Activated CD4-positive, alpha-beta T cell treated with anti-CD3 and anti-CD28 coated beads, Interleukin-2, amount 50 U/mL, for 16 hours (primary cell): ENCODE measurements around the gene ALK.
A peak's percentile ranks its signal among the peaks of the same experiment; 100 is the strongest.

Source experiments
- DNase-seq: peaks from one replicate; pipeline ENCODE4 v3.0.0-alpha.2; 2020

ALK gene

GRCh38 chr2:29921560-29921915, at the start of gene ALK:
Gene ALK (minus strand): TSS chr2:29921586. CDS start chr2:29920659, 927 bp downstream.
- DNase-seq, result peak; percentile 69

- DNase-seq, result no peak
These were observed 44.9 kb upstream of the ALK start for GRCh38 chr2:29966266-29966665.

- no peak for DNase-seq
These were observed 42.7 kb upstream of the ALK start for GRCh38 chr2:29963972-29964570.

- no peak for DNase-seq
These were observed 41.5 kb upstream of the ALK start for GRCh38 chr2:29962922-29963321.

- DNase-seq, result no peak
These were observed 32.9 kb upstream of the ALK start for GRCh38 chr2:29954316-29954715.

- DNase-seq, result no peak
These were observed 31.6 kb upstream of the ALK start for GRCh38 chr2:29952973-29953372.

- DNase-seq, result no peak
These were observed 30.2 kb upstream of the ALK start for GRCh38 chr2:29951576-29951975.

GRCh38 chr2:29950481-29950880, 29.1 kb upstream of the ALK start:
- DNase-seq, result no peak

GRCh38 chr2:29949042-29949441, 27.7 kb upstream of the ALK start:
- DNase-seq, result no peak

- no peak for DNase-seq
These were observed 25.1 kb upstream of the ALK start for GRCh38 chr2:29946505-29946904.

GRCh38 chr2:29942711-29943110, 21.3 kb upstream of the ALK start:
- no peak for DNase-seq

- DNase-seq, result no peak
These were observed 19.3 kb upstream of the ALK start for GRCh38 chr2:29940706-29941105.

- no peak for DNase-seq
These were observed 14.6 kb upstream of the ALK start for GRCh38 chr2:29936020-29936419.

GRCh38 chr2:29931818-29932217, 10.4 kb upstream of the ALK start:
- DNase-seq, result no peak

GRCh38 chr2:29923110-29923721, 1.8 kb upstream of the ALK start:
- peak; percentile 53 for DNase-seq

- no peak for DNase-seq
These were observed 1.2 kb upstream of the ALK start for GRCh38 chr2:29922605-29923004.

GRCh38 chr2:29920631-29921559, 491 bp downstream of the ALK start:
- DNase-seq, result no peak

- peak; percentile 25 for DNase-seq
These were observed 1.2 kb downstream of the ALK start for GRCh38 chr2:29920130-29920577.

- DNase-seq, result no peak
These were observed 2.4 kb downstream of the ALK start for GRCh38 chr2:29918941-29919340.

GRCh38 chr2:29917781-29918180, 3.6 kb downstream of the ALK start:
- DNase-seq, result no peak

- DNase-seq, result no peak
These were observed 4.8 kb downstream of the ALK start for GRCh38 chr2:29916571-29916970.

- DNase-seq, result no peak
These were observed 10.4 kb downstream of the ALK start for GRCh38 chr2:29910960-29911359.

- DNase-seq, result no peak
These were observed 10.9 kb downstream of the ALK start for GRCh38 chr2:29910465-29910864.

- no peak for DNase-seq
These were observed 19.0 kb downstream of the ALK start for GRCh38 chr2:29902356-29902755.
